ENCODE results near the gene KCNJ6. TPM values are rescaled to one million over a fixed set of nuclear protein-coding genes. Genes with fewer than 3 reads are reported as not detected.
"Not testable (repeated sequence)": the region's sequence is repeated elsewhere in the genome, so short reads cannot be mapped to it uniquely, and the experiment has no call there.

The KCNJ6 gene
- total RNA-seq, 1 donor from 2014 or later: not detected

GRCh38 chr21:37796011-37796410 is 120.2 kb downstream of the KCNJ6 start:
- intact Hi-C loops (cut with DNase I): no loop called here
- no peak for DNase-seq (ENCODE audit: low spot score)
- no peak for ATAC-seq

DNA sequence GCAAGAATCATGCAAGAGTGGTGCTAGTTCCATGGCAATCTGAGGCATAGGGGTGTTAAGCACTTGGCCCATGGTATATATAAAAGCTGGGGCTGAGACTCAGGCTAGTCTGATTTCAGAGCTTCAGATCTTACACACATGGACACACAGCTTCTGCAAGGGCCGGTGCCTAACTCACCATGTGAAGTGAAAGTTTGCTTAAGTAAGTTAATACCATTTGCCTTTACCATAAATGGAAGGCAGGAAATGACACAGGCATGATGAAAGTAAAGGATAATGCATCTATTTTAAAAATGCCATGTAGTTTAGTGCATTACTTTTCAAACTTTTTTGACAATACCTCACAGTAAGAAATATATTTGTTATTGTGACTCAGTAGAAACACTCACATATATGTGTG is 122.6 kb downstream of the KCNJ6 start:
- ATAC-seq: no peak
- intact Hi-C loops (cut with DNase I): no loop called here
- no peak for DNase-seq (ENCODE audit: low spot score)

DNA sequence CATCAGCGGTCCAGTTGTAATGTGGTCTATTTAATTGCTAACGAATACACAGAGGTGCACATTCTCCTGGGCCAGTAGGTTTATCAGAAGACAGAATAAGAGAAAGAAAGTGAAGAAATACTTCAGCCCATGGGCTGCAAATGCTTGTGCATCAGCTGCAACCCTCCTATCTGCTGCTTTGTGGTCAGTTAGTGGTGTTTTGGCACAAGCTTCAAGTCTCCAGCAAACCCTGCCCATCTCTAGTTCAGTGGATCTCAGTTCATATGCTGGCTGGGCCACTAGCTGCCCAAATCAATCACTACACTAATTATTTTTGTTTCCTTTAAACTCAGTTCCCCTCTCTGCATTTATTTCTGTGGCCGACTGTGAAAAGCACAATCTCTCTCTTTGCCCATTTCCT is 124.2 kb downstream of the KCNJ6 start:
- DNase-seq (ENCODE audit: low spot score) (no peak), ATAC-seq (no peak)
- intact Hi-C loops (cut with DNase I): no loop called here

GRCh38 chr21:37790905-37791304 is 125.4 kb downstream of the KCNJ6 start:
- no peak for ATAC-seq
- intact Hi-C loops (cut with DNase I): no loop called here
- no peak for DNase-seq (ENCODE audit: low spot score)

- intact Hi-C loops (cut with DNase I): no loop called here
- ATAC-seq (no peak), DNase-seq (ENCODE audit: low spot score) (no peak)
These were observed 127.8 kb downstream of the KCNJ6 start for GRCh38 chr21:37788503-37788902.

- ATAC-seq (no peak), DNase-seq (ENCODE audit: low spot score) (no peak)
- intact Hi-C loops (cut with DNase I): no loop called here
These were observed 128.8 kb downstream of the KCNJ6 start for GRCh38 chr21:37787456-37787855.

DNA sequence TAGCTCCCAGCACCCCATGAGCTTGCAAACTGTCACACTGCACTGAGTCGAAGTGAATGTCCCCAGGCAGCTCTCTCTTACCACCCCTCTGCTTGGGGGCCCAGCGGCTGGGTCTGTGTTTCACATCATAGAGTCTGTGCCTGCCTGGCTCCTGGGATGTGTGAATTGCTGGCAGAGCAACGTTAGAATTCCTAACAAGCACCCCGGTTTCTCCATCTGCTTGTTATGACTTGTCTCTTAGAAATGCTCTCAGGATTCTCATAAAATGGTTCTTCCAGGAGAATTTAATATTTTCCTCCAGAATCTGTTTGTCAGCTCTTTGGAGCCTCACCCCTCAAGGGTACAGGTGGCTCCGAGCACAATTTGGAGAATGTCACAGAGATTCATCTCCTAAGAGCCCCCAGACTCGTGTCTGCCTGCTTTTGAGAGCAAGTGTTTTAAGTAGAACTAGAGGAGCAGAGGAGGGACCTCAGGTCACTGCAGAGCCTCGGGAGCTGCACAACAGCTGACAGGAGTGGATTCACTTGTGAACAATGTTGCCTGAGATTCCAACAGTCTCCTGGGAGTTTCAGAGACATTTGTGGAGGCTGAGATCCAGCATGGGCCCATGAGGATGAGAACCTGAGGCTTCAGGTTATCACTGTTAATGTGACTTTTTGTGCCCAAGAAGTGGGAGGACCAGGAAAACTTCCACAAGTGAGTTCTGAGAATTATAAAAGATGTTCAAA is 131.5 kb downstream of the KCNJ6 start:
- intact Hi-C loops (cut with DNase I): no loop called here
- DNase-seq (ENCODE audit: low spot score) (no peak), ATAC-seq (no peak)

DNA sequence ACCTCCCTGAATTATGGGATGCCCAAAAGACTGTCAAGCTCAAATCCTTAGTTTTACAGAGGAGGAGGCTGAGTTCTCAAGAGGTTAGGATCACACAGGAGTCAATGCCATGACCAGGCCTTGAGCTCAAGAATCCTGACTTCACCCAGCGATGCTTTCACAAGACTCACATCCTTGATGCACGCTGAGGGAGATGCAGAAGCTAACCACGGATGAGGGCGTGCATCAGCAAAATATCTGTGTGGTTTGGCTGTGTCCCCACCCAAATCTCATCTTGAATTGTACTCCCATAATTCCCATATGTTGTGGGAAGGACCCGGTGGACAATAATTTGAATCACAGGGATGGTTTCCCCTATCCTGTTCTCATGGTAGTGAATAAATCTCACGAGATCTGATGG is 133.2 kb downstream of the KCNJ6 start:
- ATAC-seq (no peak), DNase-seq (ENCODE audit: low spot score) (no peak)
- intact Hi-C loops (cut with DNase I): no loop called here

GRCh38 chr21:37780991-37781983 is 135.0 kb downstream of the KCNJ6 start:
- no peak for DNase-seq (ENCODE audit: low spot score)
- no peak for ATAC-seq
- intact Hi-C loops (cut with DNase I): no loop called here

GRCh38 chr21:37771181-37771580 is 145.1 kb downstream of the KCNJ6 start:
- no peak for ATAC-seq
- DNase-seq (ENCODE audit: low spot score): no peak
- intact Hi-C loops (cut with DNase I): no loop called here

DNA sequence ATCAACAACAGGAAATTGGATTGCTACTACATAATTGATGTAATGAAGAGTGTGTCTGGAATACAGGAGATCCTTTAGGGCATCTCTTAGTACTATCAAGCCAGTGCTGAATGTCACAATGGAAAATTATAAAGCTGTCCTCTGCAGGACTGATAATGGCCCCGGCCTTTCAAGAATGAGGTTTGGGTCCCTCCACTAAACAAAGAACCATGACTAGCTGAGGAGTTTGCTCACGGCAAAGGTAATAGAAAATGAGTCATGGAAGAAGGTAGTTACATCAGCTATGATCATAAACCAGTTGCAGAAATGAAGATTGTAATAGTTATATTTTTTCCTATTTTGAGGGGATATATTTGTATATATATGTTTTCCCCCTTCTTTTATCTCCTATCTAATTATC is 145.8 kb downstream of the KCNJ6 start:
- DNase-seq (ENCODE audit: low spot score) (no peak), ATAC-seq (no peak)
- intact Hi-C loops (cut with DNase I): no loop called here

DNA sequence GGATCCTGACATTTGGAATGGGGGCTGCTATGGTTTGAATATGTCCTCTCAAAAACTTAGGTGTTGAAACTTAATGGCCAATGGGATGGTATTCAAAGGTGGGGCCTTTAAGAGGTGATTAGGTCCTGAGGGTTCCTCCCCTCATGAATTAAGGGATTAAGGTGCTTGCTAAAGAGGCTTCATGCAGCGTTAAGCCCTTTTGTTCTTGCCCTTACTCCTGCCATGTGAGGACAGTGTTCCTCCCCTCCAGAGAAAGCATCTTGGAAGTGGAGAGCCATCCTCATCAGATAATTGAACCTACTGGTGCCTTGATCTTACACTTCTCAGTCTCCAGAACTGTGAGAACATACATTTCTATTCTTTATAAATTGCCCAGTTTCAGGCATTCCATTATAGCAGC is 146.6 kb downstream of the KCNJ6 start:
- intact Hi-C loops (cut with DNase I): no loop called here
- ATAC-seq (no peak), DNase-seq (ENCODE audit: low spot score) (no peak)

GRCh38 chr21:37767984-37768383 is 148.3 kb downstream of the KCNJ6 start:
- DNase-seq (ENCODE audit: low spot score): no peak
- no peak for ATAC-seq
- intact Hi-C loops (cut with DNase I): no loop called here

DNA sequence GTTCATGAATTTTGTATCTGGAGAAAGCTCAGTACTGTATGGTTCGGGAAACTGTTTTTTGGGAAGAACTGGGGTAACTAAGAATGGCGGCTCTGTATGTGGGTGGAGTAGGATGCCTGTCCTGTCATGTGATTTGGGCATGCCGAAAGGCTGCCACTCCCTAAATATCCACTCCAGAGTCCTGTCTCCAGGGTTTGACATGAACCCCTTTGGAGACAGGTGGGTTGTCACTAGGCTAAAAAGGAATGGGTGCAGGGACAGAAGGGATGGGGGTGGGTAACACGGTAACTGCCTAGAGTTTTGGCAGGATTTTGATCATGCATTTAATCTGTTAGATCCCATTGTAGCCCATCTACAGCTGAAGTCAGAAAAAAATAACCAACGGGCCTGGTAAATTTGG is 150.1 kb downstream of the KCNJ6 start:
- intact Hi-C loops (cut with DNase I): no loop called here

DNA sequence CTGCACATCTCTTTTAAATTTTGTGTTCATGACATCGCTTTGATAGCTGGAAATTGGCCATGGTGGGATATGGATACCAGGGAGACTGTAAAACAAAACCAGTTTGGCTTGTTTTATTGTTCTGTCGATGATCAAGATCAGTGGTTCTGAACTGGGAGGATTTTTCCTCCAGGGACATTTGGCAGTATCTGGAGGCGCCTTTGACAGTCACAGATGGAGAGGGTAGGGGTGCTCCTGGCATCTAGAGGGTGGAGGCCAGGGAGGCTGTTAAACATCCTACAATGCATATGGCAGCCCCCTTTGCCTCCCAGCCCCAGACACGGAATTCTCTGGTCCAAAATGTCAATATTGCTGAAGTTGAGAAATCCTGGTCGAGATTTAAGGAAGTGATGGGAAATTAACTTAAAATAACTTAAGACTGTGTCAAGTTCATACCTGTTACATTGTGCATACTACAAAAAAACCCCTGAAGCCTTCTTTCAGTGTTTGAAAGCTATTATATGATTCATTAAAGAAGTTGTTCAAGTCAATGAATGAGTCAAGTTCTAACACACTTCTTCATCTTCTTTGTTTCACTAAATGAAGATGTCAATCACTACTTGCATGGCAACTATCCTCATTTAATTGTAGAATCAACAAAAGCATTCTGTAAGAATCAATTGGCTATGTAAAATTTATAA is 150.9 kb downstream of the KCNJ6 start:
- intact Hi-C loops (cut with DNase I): no loop called here
- DNase-seq (ENCODE audit: low spot score) (no peak), ATAC-seq (no peak)

More for the DNA sequence above, 150.1 kb downstream of the KCNJ6 start:
- DNase-seq (ENCODE audit: low spot score) (no peak), ATAC-seq (no peak)

- intact Hi-C loops (cut with DNase I): no loop called here
- DNase-seq (ENCODE audit: low spot score) (no peak), ATAC-seq (no peak)
These were observed 151.6 kb downstream of the KCNJ6 start for GRCh38 chr21:37764691-37765090.

DNA sequence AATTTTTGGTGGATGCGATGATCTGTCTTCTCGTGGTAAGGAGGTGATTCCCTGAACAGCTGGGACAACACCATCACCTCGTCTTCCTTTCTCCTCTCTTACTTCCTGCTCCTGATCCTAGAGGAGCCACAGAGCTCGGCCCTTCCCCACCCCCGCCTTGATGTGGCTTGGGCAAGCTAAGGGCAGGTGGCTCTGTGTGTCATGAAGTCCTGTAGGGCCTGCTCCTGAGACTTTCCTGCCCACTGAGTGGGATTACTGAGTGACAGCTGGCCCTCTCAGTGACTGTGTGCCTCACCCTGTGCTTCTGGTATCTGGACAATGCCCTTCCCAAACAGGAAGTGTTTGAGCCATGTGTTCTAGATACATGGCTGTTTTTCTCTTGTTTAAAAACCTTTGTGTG is 153.0 kb downstream of the KCNJ6 start:
- no peak for ATAC-seq
- DNase-seq (ENCODE audit: low spot score): no peak
- intact Hi-C loops (cut with DNase I): no loop called here

DNA sequence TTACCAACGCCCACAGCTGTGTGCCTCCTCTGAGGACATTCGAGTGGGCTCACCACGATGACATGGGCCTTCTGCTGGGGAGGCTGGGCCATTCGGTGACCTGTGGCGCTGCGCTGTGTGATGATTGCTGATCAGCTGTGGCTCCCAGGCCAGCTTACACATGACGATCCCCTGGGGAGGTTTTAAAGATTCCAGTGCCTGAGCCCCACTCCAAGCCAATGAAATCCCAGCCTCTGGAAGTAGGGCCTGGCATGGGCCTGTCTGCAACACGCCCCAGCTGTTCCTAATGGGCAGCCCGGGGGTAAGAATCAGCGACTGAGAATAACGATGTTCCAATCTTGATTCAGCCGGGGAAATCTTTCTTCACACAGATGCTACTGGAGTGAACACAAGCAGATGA is 153.7 kb downstream of the KCNJ6 start:
- intact Hi-C loops (cut with DNase I): no loop called here
- DNase-seq (ENCODE audit: low spot score) (no peak), ATAC-seq (no peak)

DNA sequence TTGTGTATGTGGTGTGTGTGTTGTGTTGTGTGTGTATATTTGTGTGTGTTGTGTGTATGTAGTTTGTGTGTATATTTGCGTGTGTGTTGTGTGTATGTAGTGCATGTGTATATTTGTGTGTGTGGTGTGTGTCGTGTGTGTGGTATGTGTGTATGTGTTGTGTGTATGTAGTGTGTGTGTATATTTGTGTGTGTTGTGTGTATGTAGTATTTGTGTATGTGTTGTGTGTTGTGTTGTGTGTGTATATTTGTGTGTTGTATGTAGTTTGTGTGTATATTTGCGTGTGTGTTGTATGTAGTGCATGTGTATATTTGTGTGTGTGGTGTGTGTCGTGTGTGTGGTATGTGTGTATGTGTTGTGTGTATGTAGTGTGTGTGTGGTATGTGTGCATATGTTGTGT is 154.9 kb downstream of the KCNJ6 start:
- intact Hi-C loops (cut with DNase I); ATAC-seq: not testable (repeated sequence)

GRCh38 chr21:37759777-37760176 is 156.5 kb downstream of the KCNJ6 start:
- no peak for DNase-seq (ENCODE audit: low spot score)
- intact Hi-C loops (cut with DNase I): no loop called here
- ATAC-seq: no peak

More for the DNA sequence above, 154.9 kb downstream of the KCNJ6 start:
- not testable (repeated sequence) for DNase-seq (ENCODE audit: low spot score)
